HEK293 (cell line): ENCODE results near the gene OR11A1.

Source experiments
- CTCF ChIP-seq: fragments of 450-650 bp; formaldehyde crosslinking; IDR thresholded peaks from 2 replicates; pipeline ENCODE4 v1.5.1; 2016; ENCODE audit warnings: missing biosample characterization, missing genetic modification characterization
- ZNF391 ChIP-seq: fragments of 450-650 bp; formaldehyde crosslinking; IDR thresholded peaks from 2 replicates; pipeline ENCODE4 v1.5.1; 2016; ENCODE audit warnings: low read depth, missing biosample characterization, missing genetic modification characterization, borderline replicate concordance
- ZNF639 ChIP-seq: fragments of 450-650 bp; formaldehyde crosslinking; IDR thresholded peaks from 2 replicates; pipeline ENCODE4 v1.5.1; 2016; ENCODE audit warnings: missing biosample characterization, missing genetic modification characterization

GRCh38 chr6:29414588-29414987 lies 42.3 kb downstream of the OR11A1 start, which contains the start of gene OR12D1:
- TF ChIP-seq CTCF (tag by site-specific recombination) (no peak; the same call in 1 of the 2 replicates), ZNF639 (no peak), ZNF391 (tag by site-specific recombination) (no peak)
